SK-N-SH treated with all-trans-retinoic acid at 6 μM for 48 hours (cell line): ENCODE results near the gene ORAI1.

ENCODE experiments used
- GLIS3 ChIP-seq: fragments of 250-450 bp; sonication (Bioruptor Pico); IDR thresholded peaks from 2 replicates; pipeline ENCODE4 v1.5.0; 2020; ENCODE audit warnings: mild to moderate bottlenecking, moderate library complexity
- PPARA ChIP-seq: fragments of 250-450 bp; sonication (Bioruptor Pico); IDR thresholded peaks from 2 replicates; pipeline ENCODE4 v1.5.0; 2020; ENCODE audit warnings: mild to moderate bottlenecking, borderline replicate concordance

DNA sequence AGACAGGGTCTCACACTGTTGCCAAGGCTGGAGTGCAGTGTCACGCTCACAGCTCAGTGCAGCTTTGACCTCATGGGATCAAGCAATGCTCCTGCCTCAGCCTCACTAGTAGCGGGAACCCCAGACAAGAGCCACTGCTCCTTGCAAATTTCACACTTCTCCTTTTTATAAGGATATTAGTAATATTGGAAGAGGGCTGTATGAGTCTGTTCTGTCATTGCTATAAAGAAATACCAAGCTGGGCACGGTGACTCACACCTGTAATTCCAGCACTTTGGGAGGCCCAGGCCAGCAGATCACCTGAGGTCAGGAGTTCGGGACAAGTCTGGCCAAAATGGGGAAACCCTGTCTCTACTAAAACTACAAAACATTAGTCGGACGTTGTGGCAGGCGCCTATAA, 12.9 kb upstream of the ORAI1 start:
- no peak for TF ChIP-seq PPARA (CRISPR knock-in tag)
- TF ChIP-seq GLIS3 (CRISPR knock-in tag): no peak
